Hepatocyte (in vitro differentiated cells): ENCODE data around the gene TANGO2. TPM values are rescaled to one million over a fixed set of nuclear protein-coding genes. Genes with fewer than 3 reads are reported as not detected.

Experiments used
- DNase-seq: peaks from one replicate; pipeline ENCODE4 v3.0.0-alpha.2; 2016; ENCODE audit warnings: low spot score
- H2AFZ ChIP-seq: fragments of 200-600 bp; sonication (generic); 2 replicates; pipeline ENCODE4 v1.6.0; 2016; ENCODE audit warnings: antibody characterized with exemption, mild to moderate bottlenecking
- H3K27ac ChIP-seq: fragments of 200-600 bp; sonication (generic); 2 replicates; pipeline ENCODE4 v1.5.1; 2016; ENCODE audit warnings: mild to moderate bottlenecking
- H3K27me3 ChIP-seq: fragments of 200-600 bp; sonication (generic); 2 replicates; pipeline ENCODE4 v1.6.1; 2016
- H3K36me3 ChIP-seq: fragments of 200-600 bp; sonication (generic); replicated peaks from 2 replicates; pipeline ENCODE4 v1.5.1; 2016; ENCODE audit warnings: low read depth; ENCODE audit not compliant: insufficient read depth
- H3K4me1 ChIP-seq: fragments of 200-600 bp; sonication (generic); 2 replicates; pipeline ENCODE4 v1.5.1; 2016; ENCODE audit warnings: mild to moderate bottlenecking, moderate library complexity; ENCODE audit not compliant: insufficient read depth
- H3K4me2 ChIP-seq: fragments of 200-600 bp; sonication (generic); 2 replicates; pipeline ENCODE4 v1.6.0; 2016
- H3K4me3 ChIP-seq: fragments of 200-600 bp; sonication (generic); 2 replicates; pipeline ENCODE4 v1.5.1; 2016; ENCODE audit warnings: mild to moderate bottlenecking
- H3K79me2 ChIP-seq: fragments of 200-600 bp; sonication (generic); 2 replicates; pipeline ENCODE4 v1.6.0; 2017; ENCODE audit warnings: mild to moderate bottlenecking
- H3K9me2 ChIP-seq: fragments of 200-600 bp; sonication (generic); replicated peaks from 2 replicates; pipeline ENCODE4 v1.6.0; 2017; ENCODE audit warnings: mild to moderate bottlenecking; ENCODE audit not compliant: insufficient read depth
- H3K9me3 ChIP-seq: fragments of 200-600 bp; sonication (generic); 2 replicates; pipeline ENCODE4 v1.5.1; 2016; ENCODE audit warnings: low read depth, mild to moderate bottlenecking
- H4K20me1 ChIP-seq: fragments of 200-600 bp; sonication (generic); 2 replicates; pipeline ENCODE4 v1.6.0; 2016; ENCODE audit warnings: mild to moderate bottlenecking; ENCODE audit not compliant: insufficient read depth, poor library complexity, severe bottlenecking
- CTCF ChIP-seq: fragments of 200-600 bp; sonication (generic); IDR thresholded peaks from 2 replicates; pipeline ENCODE4 v1.5.1; 2016; ENCODE audit warnings: antibody characterized with exemption, mild to moderate bottlenecking; ENCODE audit not compliant: poor library complexity
- EZH2 ChIP-seq: fragments of 200-600 bp; sonication (generic); IDR thresholded peaks from 2 replicates; pipeline ENCODE4 v1.6.1; 2016; ENCODE audit warnings: antibody characterized with exemption, mild to moderate bottlenecking, borderline replicate concordance
- EZH2phosphoT487 ChIP-seq: fragments of 200-600 bp; sonication (generic); IDR thresholded peaks from one replicate; pipeline ENCODE4 v1.6.1; 2018; ENCODE audit warnings: antibody characterized with exemption, mild to moderate bottlenecking, low read depth, moderate library complexity; ENCODE audit not compliant: unreplicated experiment, severe bottlenecking
- WGBS: methylation state at CpG from one replicate; pipeline ENCODE4 v1.1.6; 2016; ENCODE audit warnings: low lambda C conversion rate; ENCODE audit errors: missing lambda C conversion rate; 5-methylcytosine and 5-hydroxymethylcytosine counted together
- polyA plus RNA-seq: library from polyadenylated mRNA; unstranded; fragments of >200 nt; fragmentation: Nextera tagmentation; extraction: Ambion mirVana; gene quantifications from 2 replicates; pipeline ENCODE4 v1.2.1, GENCODE V29; 2016
- total RNA-seq: library from RNA; depleted of rRNA; stranded (reverse); fragments of >200 nt; gene quantifications from 2 replicates; pipeline ENCODE4 v1.2.3, GENCODE V29; 2014

TANGO2 gene
- total and polyA plus RNA-seq, 2 experiments from 2014 or later: 20.8 to 21.4 TPM

- no peaks in the 10 kb centered on the region for H3K36me3 ChIP-seq
- no peaks in the 10 kb centered on the region for H3K27me3 ChIP-seq
- H3K9me2 ChIP-seq: no peaks in the 10 kb centered on the region
- H4K20me1 ChIP-seq: no peaks in the 10 kb centered on the region
- H3K4me3 ChIP-seq: no peak overlapping the region
- no peak for DNase-seq
- no peaks in the 10 kb centered on the region for H3K79me2 ChIP-seq
- H2AFZ ChIP-seq: no peak overlapping the region
- H3K4me1 ChIP-seq: no peaks in the 10 kb centered on the region
- H3K4me2 ChIP-seq: no peak overlapping the region
- H3K27ac ChIP-seq: no peak overlapping the region
- WGBS: 95% methylated on average over 9 of the region's 10 CpGs
- H3K9me3 ChIP-seq: no peaks in the 10 kb centered on the region
- no peak for TF ChIP-seq EZH2phosphoT487
- no peak for TF ChIP-seq CTCF
- no peak for TF ChIP-seq EZH2
These were observed 35.3 kb downstream of the TANGO2 start for GRCh38 chr22:20056161-20056560.

- WGBS: 95% methylated on average over 16 of the region's 16 CpGs
- no peaks in the 10 kb centered on the region for H3K36me3 ChIP-seq
- no peaks in the 10 kb centered on the region for H3K9me2 ChIP-seq
- H3K4me2 ChIP-seq: no peak overlapping the region
- H3K9me3 ChIP-seq: no peaks in the 10 kb centered on the region
- TF ChIP-seq EZH2: no peak
- TF ChIP-seq CTCF: no peak
- no peak for TF ChIP-seq EZH2phosphoT487
- H3K27me3 ChIP-seq: no peaks in the 10 kb centered on the region
- DNase-seq: no peak
- no peak overlapping the region for H3K27ac ChIP-seq
- no peaks in the 10 kb centered on the region for H3K79me2 ChIP-seq
- no peaks in the 10 kb centered on the region for H3K4me1 ChIP-seq
- H3K4me3 ChIP-seq: no peak overlapping the region
- H2AFZ ChIP-seq: no peak overlapping the region
- H4K20me1 ChIP-seq: no peaks in the 10 kb centered on the region
These were observed 35.9 kb downstream of the TANGO2 start for GRCh38 chr22:20056696-20057386.

- Histone ChIP-seq H4K20me1 (no peaks in the 10 kb centered on the region), H3K27ac (no peak overlapping the region), H3K4me2 (no peak overlapping the region), H3K4me3 (no peak overlapping the region), H3K27me3 (no peaks in the 10 kb centered on the region), H3K9me3 (no peaks in the 10 kb centered on the region), H3K4me1 (no peaks in the 10 kb centered on the region), H2AFZ (no peak overlapping the region), H3K36me3 (no peaks in the 10 kb centered on the region), H3K9me2 (no peaks in the 10 kb centered on the region), H3K79me2 (no peaks in the 10 kb centered on the region)
- 95% methylated on average over 11 of the region's 13 CpGs for WGBS
- no peak for DNase-seq
- TF ChIP-seq CTCF: no peak
- no peak for TF ChIP-seq EZH2
These were observed 36.8 kb downstream of the TANGO2 start for GRCh38 chr22:20057596-20058268.
